ENCODE measurements around the gene CTSZ.

DNA sequence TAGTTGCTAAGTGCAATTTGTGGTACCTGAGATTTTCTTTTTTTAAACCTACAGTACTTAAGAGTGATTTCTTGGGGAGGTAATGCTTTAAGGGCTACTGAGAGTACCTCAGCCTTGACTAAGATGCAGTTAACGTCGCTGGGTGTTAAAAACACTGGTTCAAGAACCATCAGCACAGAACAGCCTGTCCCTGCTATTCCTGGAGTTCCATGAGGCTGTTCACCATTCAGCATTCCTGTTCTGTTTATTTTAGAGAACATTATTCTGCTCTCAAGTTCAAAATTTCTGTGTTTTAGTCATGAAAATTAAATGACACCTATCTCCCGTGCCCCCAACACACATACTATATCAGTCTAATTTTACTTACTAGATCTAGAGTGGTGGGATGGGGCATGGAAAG lies 37.2 kb upstream of the CTSZ start:
- no peak for TF ChIP-seq POLR2A (IDR thresholded peaks at IDR 0.05; ENCODE audit: low read depth, low read length)
- TF ChIP-seq MAFK (IDR thresholded peaks at IDR 0.05; ENCODE audit: low read depth, low read length), result no peak
- TF ChIP-seq, protein P1, sequence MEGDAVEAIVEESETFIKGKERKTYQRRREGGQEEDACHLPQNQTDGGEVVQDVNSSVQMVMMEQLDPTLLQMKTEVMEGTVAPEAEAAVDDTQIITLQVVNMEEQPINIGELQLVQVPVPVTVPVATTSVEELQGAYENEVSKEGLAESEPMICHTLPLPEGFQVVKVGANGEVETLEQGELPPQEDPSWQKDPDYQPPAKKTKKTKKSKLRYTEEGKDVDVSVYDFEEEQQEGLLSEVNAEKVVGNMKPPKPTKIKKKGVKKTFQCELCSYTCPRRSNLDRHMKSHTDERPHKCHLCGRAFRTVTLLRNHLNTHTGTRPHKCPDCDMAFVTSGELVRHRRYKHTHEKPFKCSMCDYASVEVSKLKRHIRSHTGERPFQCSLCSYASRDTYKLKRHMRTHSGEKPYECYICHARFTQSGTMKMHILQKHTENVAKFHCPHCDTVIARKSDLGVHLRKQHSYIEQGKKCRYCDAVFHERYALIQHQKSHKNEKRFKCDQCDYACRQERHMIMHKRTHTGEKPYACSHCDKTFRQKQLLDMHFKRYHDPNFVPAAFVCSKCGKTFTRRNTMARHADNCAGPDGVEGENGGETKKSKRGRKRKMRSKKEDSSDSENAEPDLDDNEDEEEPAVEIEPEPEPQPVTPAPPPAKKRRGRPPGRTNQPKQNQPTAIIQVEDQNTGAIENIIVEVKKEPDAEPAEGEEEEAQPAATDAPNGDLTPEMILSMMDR (conservative IDR thresholded peaks at IDR 0.05; ENCODE audit: low read depth, low read length), result no peak
- TF ChIP-seq BHLHE40 (IDR thresholded peaks at IDR 0.05; ENCODE audit: low read depth, low read length), result no peak
- no peak for TF ChIP-seq MXI1 (IDR thresholded peaks at IDR 0.05; ENCODE audit: borderline replicate concordance, low read depth, low read length)

Measured in IMR-90 (cell line).